A549 (cell line): Measurements from ENCODE around the gene SVIL. TPM values are rescaled to one million over a fixed set of nuclear protein-coding genes. Genes with fewer than 3 reads are reported as not detected.

Experiments used
- ATAC-seq, 2 experiments: fragments of 200-7000 bp in 1 of 2; fragments of >200 bp in 1 of 2; cut with Nextera tagmentation in 1 of 2; cut with Tn5 transposase in 1 of 2; 3 replicates each; pipeline versions ENCODE4 v1.8.0 to v1.9.1; 2018 to 2020; ENCODE audit warnings: mild to moderate bottlenecking in 1 of 2, moderate library complexity in 1 of 2
- CTCF ChIA-PET: fragments of 300-600 bp; sonication (Branson Sonifier 250); formaldehyde crosslinking; extraction: SDS; loops from one replicate; lab custom pipeline; 2021; ENCODE audit warnings: antibody characterized with exemption, inconsistent platforms; lab: Yijun Ruan, JAX
- POLR2A ChIA-PET: fragments of 350-600 bp; formaldehyde crosslinking; extraction: SDS; loops from one replicate; lab custom pipeline; 2021; ENCODE audit warnings: antibody characterized with exemption, inconsistent platforms; lab: Yijun Ruan, JAX
- DNase-seq, 2 experiments: peaks; one replicate each; pipeline versions ENCODE4 v3.0.0 to v3.0.0-alpha.2; 2011 to 2016; ENCODE audit warnings: low read depth in 1 of 2, low spot score in 1 of 2
- FAIRE-seq: peaks from 2 replicates; lab custom pipeline; 2011; peaks lifted over from hg19 to GRCh38; lab: Jason Lieb, UNC
- H3K27ac ChIP-seq, 2 experiments: fragments of >200 bp; sonication (Bioruptor Twin); formaldehyde crosslinking; 3 replicates each; pipeline ENCODE4 v1.5.1; 2016 to 2017
- H3K4me1 ChIP-seq: fragments of >200 bp; sonication (Bioruptor Twin); formaldehyde crosslinking; 3 replicates; pipeline ENCODE4 v1.6.1; 2016
- H3K4me2 ChIP-seq: fragments of >200 bp; sonication (Bioruptor Twin); formaldehyde crosslinking; 3 replicates; pipeline ENCODE4 v1.6.1; 2016
- H3K4me3 ChIP-seq: fragments of >200 bp; sonication (Bioruptor Twin); formaldehyde crosslinking; 3 replicates; pipeline ENCODE4 v1.5.1; 2016
- H3K9me3 ChIP-seq: fragments of >200 bp; sonication (Bioruptor Twin); formaldehyde crosslinking; 3 replicates; pipeline ENCODE4 v1.6.1; 2016
- BCL3 ChIP-seq: fragments of >200 bp; sonication (Bioruptor Twin); formaldehyde crosslinking; IDR thresholded peaks from 3 replicates; pipeline ENCODE4 v1.6.1; 2016
- CEBPB ChIP-seq, 2 experiments: fragments of >200 bp in 1 of 2; sonication (Bioruptor Twin) in 1 of 2; formaldehyde crosslinking in 1 of 2; IDR thresholded peaks; 2 replicates each; pipeline ENCODE4 v1.6.1; 2012 to 2016
- CHD2 ChIP-seq: fragments of 150-350 bp; IDR thresholded peaks from 2 replicates; pipeline ENCODE4 v1.6.1; 2014; ENCODE audit warnings: low read length; ENCODE audit not compliant: partially characterized antibody
- CHD4 ChIP-seq: fragments of 200-600 bp; sonication (generic); IDR thresholded peaks from 2 replicates; pipeline ENCODE4 v1.6.1; 2016; ENCODE audit warnings: antibody characterized with exemption, mild to moderate bottlenecking, borderline replicate concordance
- EHMT2 ChIP-seq: fragments of 200-600 bp; sonication (generic); IDR thresholded peaks from 2 replicates; pipeline ENCODE4 v1.6.1; 2016; ENCODE audit warnings: antibody characterized with exemption, low read depth, mild to moderate bottlenecking, moderate library complexity
- EP300 ChIP-seq, 2 experiments: fragments of >200 bp; sonication (Bioruptor Twin); formaldehyde crosslinking; IDR thresholded peaks; 2 replicates in 1 of 2; 3 replicates in 1 of 2; pipeline ENCODE4 v1.6.1; 2016 to 2017
- ESRRA ChIP-seq: fragments of 150-350 bp; IDR thresholded peaks from 2 replicates; pipeline ENCODE4 v1.6.1; 2014; ENCODE audit warnings: mild to moderate bottlenecking, low read length, borderline replicate concordance
- FOXS1 ChIP-seq: fragments of 250-450 bp; sonication (Bioruptor Pico); IDR thresholded peaks from 2 replicates; pipeline ENCODE4 v1.5.0; 2020; ENCODE audit warnings: mild to moderate bottlenecking, moderate library complexity
- GATA3 ChIP-seq: IDR thresholded peaks from 2 replicates; pipeline ENCODE4 v1.6.1; 2012; ENCODE audit warnings: borderline replicate concordance
- HOXB13 ChIP-seq: fragments of 250-450 bp; sonication (Bioruptor Pico); IDR thresholded peaks from 2 replicates; pipeline ENCODE4 v1.5.0; 2020; ENCODE audit warnings: low read depth, mild to moderate bottlenecking, moderate library complexity
- JUNB ChIP-seq: fragments of >200 bp; sonication (Bioruptor Twin); formaldehyde crosslinking; IDR thresholded peaks from 2 replicates; pipeline ENCODE4 v1.6.1; 2016
- KDM5A ChIP-seq: fragments of 200-600 bp; sonication (generic); IDR thresholded peaks from 2 replicates; pipeline ENCODE4 v1.6.1; 2016; ENCODE audit warnings: antibody characterized with exemption, mild to moderate bottlenecking
- MAFK ChIP-seq: fragments of 450-650 bp; IDR thresholded peaks from 2 replicates; pipeline ENCODE4 v1.6.1; 2014; ENCODE audit not compliant: partially characterized antibody
- MAX ChIP-seq: IDR thresholded peaks from 2 replicates; pipeline ENCODE4 v1.6.1; 2012
- NFE2L2 ChIP-seq: fragments of 150-350 bp; conservative IDR thresholded peaks from 2 replicates; pipeline ENCODE4 v1.6.1; 2014; ENCODE audit warnings: low read length
- NPAS2 ChIP-seq: fragments of 250-450 bp; sonication (Bioruptor Pico); IDR thresholded peaks from 2 replicates; pipeline ENCODE4 v1.8.0; 2022; ENCODE audit warnings: mild to moderate bottlenecking, moderate library complexity, borderline replicate concordance
- NR3C1 ChIP-seq: fragments of >200 bp; sonication (Bioruptor Twin); formaldehyde crosslinking; IDR thresholded peaks from 3 replicates; pipeline ENCODE4 v1.6.1; 2017
- PHF8 ChIP-seq: fragments of 200-600 bp; sonication (generic); IDR thresholded peaks from 2 replicates; pipeline ENCODE4 v1.6.1; 2016; ENCODE audit warnings: low read depth, mild to moderate bottlenecking, antibody characterized with exemption, moderate library complexity, borderline replicate concordance
- RAD21 ChIP-seq, 2 experiments: fragments of >200 bp in 1 of 2; sonication (Bioruptor Twin) in 1 of 2; formaldehyde crosslinking in 1 of 2; IDR thresholded peaks in 1 of 2; conservative IDR thresholded peaks in 1 of 2; 2 replicates in 1 of 2; 3 replicates in 1 of 2; pipeline ENCODE4 v1.6.1; 2012 to 2018; ENCODE audit warnings: inconsistent platforms in 1 of 2
- RCOR1 ChIP-seq: fragments of 150-350 bp; IDR thresholded peaks from 2 replicates; pipeline ENCODE4 v1.6.1; 2014; ENCODE audit warnings: antibody characterized with exemption, low read length, low read depth
- RFX5 ChIP-seq: fragments of 450-650 bp; IDR thresholded peaks from 2 replicates; pipeline ENCODE4 v1.7.1; 2014; ENCODE audit warnings: antibody characterized with exemption, mild to moderate bottlenecking, moderate library complexity
- SREBF2 ChIP-seq: fragments of 450-650 bp; IDR thresholded peaks from 2 replicates; pipeline ENCODE4 v1.6.1; 2014; ENCODE audit warnings: mild to moderate bottlenecking, moderate library complexity
- TFCP2L1 ChIP-seq: fragments of 250-450 bp; sonication (Bioruptor Pico); IDR thresholded peaks from 2 replicates; pipeline ENCODE4 v1.5.0; 2021; ENCODE audit warnings: mild to moderate bottlenecking
- ZFP36 ChIP-seq: fragments of 450-650 bp; IDR thresholded peaks from 2 replicates; pipeline ENCODE4 v1.6.1; 2014; ENCODE audit warnings: borderline replicate concordance; ENCODE audit not compliant: partially characterized antibody
- WGBS: methylation state at CpG from one replicate; pipeline ENCODE4 v1.1.6; 2017; ENCODE audit errors: missing lambda C conversion rate; 5-methylcytosine and 5-hydroxymethylcytosine counted together
- polyA plus RNA-seq, 4 experiments: library from polyadenylated mRNA; depleted of rRNA in 3 of 4; stranded (reverse); fragments of >200 nt; fragmentation: RNase III in 1 of 4; extraction: RNeasy Plus Mini Kit Qiagen cat#74134 plus additional on column Dnase treatment in 1 of 4; gene quantifications; 2 replicates in 3 of 4; 3 replicates in 1 of 4; pipeline ENCODE4 v1.2.3, GENCODE V29; 2011 to 2017
- TF ChIP-seq, protein P1 (sequence below): fragments of 200-600 bp; sonication (generic); IDR thresholded peaks from 2 replicates; pipeline ENCODE4 v1.6.1; 2016; ENCODE audit warnings: antibody characterized with exemption, mild to moderate bottlenecking, moderate library complexity
- TF ChIP-seq, protein P2 (sequence below): fragments of 250-450 bp; sonication (Bioruptor Pico); IDR thresholded peaks from 2 replicates; pipeline ENCODE4 v1.5.0; 2020; ENCODE audit warnings: low read depth, mild to moderate bottlenecking, moderate library complexity
- TF ChIP-seq, protein P3 (sequence below): fragments of 250-450 bp; sonication (Bioruptor Pico); IDR thresholded peaks from 2 replicates; pipeline ENCODE4 v1.5.0; 2021; ENCODE audit warnings: mild to moderate bottlenecking, moderate library complexity, borderline replicate concordance

The SVIL gene
- polyA plus RNA-seq, 2 of the 4 experiments (the other 2 are of a cell fraction) = 12.0 to 20.4 TPM

DNA sequence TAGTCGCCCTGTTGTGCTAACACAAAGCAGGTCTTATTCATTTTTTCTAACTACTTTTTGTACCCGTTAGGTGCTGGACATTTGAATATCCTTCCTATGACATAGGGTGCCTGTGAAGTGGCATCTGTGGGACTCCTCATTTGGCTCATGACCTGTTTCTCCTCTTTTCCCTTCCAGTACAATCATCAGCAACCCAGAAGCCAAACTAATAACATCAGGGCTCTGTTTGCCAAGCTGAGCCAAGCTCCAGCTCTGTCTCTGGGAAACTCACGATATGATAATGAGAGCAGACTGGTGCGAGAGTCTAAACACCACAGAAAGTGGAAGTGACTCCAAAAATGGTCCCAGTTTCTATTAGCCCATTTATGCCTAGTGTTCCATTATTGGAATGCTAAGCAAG, 92.0 kb downstream of the SVIL start:
- no peak for ATAC-seq
- FAIRE-seq = no peak
- H3K9me3 ChIP-seq = no peaks in the 10 kb centered on the region
- CTCF ChIA-PET = interaction anchor here (0.9 to 1.3 kb wide), 2 partner anchors 11 to 28 kb away, joined by 5 read pairs; no protein-coding TSS in a partner anchor
- WGBS = 91% methylated on average over 4 of the region's 4 CpGs
- no peak for TF ChIP-seq MAFK
- TF ChIP-seq CHD4 = no peak
- TF ChIP-seq, protein P1, sequence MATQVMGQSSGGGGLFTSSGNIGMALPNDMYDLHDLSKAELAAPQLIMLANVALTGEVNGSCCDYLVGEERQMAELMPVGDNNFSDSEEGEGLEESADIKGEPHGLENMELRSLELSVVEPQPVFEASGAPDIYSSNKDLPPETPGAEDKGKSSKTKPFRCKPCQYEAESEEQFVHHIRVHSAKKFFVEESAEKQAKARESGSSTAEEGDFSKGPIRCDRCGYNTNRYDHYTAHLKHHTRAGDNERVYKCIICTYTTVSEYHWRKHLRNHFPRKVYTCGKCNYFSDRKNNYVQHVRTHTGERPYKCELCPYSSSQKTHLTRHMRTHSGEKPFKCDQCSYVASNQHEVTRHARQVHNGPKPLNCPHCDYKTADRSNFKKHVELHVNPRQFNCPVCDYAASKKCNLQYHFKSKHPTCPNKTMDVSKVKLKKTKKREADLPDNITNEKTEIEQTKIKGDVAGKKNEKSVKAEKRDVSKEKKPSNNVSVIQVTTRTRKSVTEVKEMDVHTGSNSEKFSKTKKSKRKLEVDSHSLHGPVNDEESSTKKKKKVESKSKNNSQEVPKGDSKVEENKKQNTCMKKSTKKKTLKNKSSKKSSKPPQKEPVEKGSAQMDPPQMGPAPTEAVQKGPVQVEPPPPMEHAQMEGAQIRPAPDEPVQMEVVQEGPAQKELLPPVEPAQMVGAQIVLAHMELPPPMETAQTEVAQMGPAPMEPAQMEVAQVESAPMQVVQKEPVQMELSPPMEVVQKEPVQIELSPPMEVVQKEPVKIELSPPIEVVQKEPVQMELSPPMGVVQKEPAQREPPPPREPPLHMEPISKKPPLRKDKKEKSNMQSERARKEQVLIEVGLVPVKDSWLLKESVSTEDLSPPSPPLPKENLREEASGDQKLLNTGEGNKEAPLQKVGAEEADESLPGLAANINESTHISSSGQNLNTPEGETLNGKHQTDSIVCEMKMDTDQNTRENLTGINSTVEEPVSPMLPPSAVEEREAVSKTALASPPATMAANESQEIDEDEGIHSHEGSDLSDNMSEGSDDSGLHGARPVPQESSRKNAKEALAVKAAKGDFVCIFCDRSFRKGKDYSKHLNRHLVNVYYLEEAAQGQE = no peak
- no peak for TF ChIP-seq EP300 (IDR thresholded peaks at IDR 0.05)
- no peak for TF ChIP-seq KDM5A
- no peak for TF ChIP-seq JUNB
- no peak for TF ChIP-seq FOXS1 (CRISPR knock-in tag)
- no peak for TF ChIP-seq NPAS2 (CRISPR knock-in tag)
- TF ChIP-seq RAD21 (conservative IDR thresholded peaks at IDR 0.05 in 1 of 2, IDR thresholded peaks at IDR 0.05 in 1 of 2) = no peak
- TF ChIP-seq EHMT2 = no peak
- TF ChIP-seq CHD2 = no peak
- no peak for TF ChIP-seq ZFP36
- no peak for TF ChIP-seq RCOR1
- TF ChIP-seq NR3C1 = no peak
- TF ChIP-seq ESRRA = no peak
- TF ChIP-seq MAX = no peak
- no peak for TF ChIP-seq TFCP2L1 (CRISPR knock-in tag)
- no peak for TF ChIP-seq PHF8
- no peak for TF ChIP-seq BCL3
- TF ChIP-seq, all 56 proteins: peak for 0
- Histone ChIP-seq H3K27ac (no peak overlapping the region), H3K4me1 (no peaks in the 10 kb centered on the region), H3K4me3 (no peak overlapping the region), H3K4me2 (no peak overlapping the region)
- POLR2A ChIA-PET = no interaction called here
- no peak for DNase-seq

DNA sequence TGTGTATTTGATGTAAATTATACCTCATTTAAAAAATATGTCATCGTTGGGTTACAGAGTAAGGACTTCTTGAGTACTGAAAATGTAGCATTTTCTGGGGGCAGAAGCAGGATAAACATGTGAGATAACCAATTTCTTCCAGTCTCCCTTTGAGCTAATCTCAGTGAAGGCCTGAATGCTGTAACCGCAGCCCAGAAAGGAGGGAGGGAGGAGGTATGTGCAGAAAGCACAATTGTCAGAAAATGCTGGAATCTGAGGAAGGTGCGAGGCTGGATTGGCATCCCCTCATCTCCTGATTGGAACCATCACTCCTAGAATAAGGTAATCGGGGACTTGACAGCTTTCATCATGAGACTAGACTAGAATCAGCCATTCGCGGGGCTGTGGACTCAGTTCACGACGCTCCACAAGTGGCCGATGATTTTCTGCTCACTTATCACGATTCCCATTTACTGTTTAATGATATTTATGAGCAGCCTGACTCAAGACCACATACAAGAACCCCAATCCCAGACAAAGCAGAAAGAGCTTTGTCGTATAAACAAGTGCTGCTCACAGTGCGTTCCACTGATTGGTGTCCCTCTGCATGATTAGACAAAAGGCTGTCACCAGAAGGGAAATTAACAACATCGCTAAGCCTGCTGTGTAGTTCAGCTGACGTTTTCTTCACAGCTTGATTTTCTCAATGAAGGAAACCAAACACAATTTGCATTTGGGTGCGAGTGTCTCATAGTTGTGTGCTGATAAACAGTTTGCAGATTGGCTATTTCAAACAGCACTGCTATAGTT, 93.2 kb downstream of the SVIL start:
- no peak overlapping the region for H3K4me2 ChIP-seq
- no peak for ATAC-seq
- CTCF ChIA-PET = interaction anchor here (0.5 to 1.5 kb wide), 7 partner anchors 12 to 106 kb away, joined by 3 to 5 read pairs (median 4); no protein-coding TSS in a partner anchor
- 89% methylated on average over 15 of the region's 15 CpGs for WGBS
- FAIRE-seq = no peak
- no peak overlapping the region for H3K4me3 ChIP-seq
- POLR2A ChIA-PET = no interaction called here
- no peak overlapping the region for H3K27ac ChIP-seq
- no peak for DNase-seq
- H3K4me1 ChIP-seq = peaks cover 4% of the 10 kb centered on the region
- H3K9me3 ChIP-seq = no peaks in the 10 kb centered on the region
- no peak for TF ChIP-seq GATA3
- TF ChIP-seq ZFP36 = no peak
- TF ChIP-seq HOXB13 (CRISPR knock-in tag) = no peak
- TF ChIP-seq CHD2 = no peak
- TF ChIP-seq RCOR1 = no peak
- TF ChIP-seq CEBPB (IDR thresholded peaks at IDR 0.05) = no peak
- TF ChIP-seq RFX5 = no peak
- no peak for TF ChIP-seq NFE2L2
- no peak for TF ChIP-seq SREBF2
- TF ChIP-seq ESRRA = no peak
- TF ChIP-seq, protein P2, sequence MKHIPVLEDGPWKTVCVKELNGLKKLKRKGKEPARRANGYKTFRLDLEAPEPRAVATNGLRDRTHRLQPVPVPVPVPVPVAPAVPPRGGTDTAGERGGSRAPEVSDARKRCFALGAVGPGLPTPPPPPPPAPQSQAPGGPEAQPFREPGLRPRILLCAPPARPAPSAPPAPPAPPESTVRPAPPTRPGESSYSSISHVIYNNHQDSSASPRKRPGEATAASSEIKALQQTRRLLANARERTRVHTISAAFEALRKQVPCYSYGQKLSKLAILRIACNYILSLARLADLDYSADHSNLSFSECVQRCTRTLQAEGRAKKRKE (CRISPR knock-in tag) = no peak
- TF ChIP-seq, protein P3, sequence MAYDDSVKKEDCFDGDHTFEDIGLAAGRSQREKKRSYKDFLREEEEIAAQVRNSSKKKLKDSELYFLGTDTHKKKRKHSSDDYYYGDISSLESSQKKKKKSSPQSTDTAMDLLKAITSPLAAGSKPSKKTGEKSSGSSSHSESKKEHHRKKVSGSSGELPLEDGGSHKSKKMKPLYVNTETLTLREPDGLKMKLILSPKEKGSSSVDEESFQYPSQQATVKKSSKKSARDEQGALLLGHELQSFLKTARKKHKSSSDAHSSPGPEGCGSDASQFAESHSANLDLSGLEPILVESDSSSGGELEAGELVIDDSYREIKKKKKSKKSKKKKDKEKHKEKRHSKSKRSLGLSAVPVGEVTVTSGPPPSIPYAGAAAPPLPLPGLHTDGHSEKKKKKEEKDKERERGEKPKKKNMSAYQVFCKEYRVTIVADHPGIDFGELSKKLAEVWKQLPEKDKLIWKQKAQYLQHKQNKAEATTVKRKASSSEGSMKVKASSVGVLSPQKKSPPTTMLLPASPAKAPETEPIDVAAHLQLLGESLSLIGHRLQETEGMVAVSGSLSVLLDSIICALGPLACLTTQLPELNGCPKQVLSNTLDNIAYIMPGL (CRISPR knock-in tag) = no peak
